Bone marrow (tissue), 2 donors: ENCODE data around the gene UACA.
"Not testable (repeated sequence)": the region's sequence is repeated elsewhere in the genome, so short reads cannot be mapped to it uniquely, and the experiment has no call there.

Source experiments
- DNase-seq, 2 donors: peaks; one replicate each; lab custom pipeline; 2025; lab: John Stamatoyannopoulos, UW

UACA gene

DNA sequence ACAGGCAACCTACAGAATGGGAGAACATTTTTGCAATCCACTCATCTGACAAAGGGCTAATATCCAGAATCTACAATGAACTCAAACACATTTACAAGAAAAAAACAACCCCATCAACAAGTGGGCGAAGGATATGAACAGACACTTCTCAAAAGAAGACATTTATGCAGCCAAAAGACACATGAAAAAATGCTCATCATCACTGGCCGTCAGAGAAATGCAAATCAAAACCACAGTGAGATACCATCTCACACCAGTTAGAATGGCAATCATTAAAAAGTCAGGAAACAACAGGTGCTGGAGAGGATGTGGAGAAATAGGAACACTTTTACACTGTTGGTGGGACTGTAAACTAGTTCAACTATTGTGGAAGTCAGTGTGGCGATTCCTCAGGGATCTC lies 100.3 kb downstream of the UACA start:
- DNase-seq = not testable (repeated sequence)

DNA sequence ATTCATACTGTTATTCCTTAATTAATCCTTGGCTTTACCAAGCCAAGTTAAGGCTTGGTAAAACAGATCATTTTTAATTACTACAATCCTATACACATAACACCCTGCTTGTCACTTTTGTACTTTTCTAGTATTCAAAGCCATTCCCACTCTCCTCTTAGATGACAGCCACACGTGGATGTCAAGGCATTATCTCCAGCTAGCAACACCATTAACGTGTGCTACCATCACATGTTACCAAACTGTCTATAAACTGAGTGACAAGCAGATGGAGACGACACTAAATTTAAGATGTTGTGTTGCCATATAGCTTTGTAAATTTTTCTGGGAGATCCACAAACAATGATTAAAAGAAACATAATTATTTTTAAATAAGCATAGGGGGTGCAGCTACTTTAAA lies 103.7 kb downstream of the UACA start:
- DNase-seq = no peak

DNA sequence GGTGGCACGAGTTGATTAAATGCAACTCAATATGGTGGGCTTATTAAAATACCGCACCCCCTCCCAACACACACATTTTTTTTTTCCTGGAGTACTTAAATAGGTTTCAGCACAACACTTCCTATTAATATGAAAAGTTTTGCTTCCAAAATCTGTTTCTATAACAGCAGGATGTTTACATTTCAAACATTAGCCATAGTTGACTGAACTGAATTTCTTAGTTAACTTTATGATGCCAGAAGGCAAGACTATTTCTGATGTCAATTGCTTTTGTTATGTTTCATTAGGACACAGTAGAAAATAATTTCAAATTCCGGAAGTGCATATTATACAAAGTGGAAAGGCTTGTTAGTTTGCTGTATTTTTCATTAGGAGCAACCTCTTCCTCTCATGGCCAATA lies 104.7 kb downstream of the UACA start:
- DNase-seq = no peak

DNA sequence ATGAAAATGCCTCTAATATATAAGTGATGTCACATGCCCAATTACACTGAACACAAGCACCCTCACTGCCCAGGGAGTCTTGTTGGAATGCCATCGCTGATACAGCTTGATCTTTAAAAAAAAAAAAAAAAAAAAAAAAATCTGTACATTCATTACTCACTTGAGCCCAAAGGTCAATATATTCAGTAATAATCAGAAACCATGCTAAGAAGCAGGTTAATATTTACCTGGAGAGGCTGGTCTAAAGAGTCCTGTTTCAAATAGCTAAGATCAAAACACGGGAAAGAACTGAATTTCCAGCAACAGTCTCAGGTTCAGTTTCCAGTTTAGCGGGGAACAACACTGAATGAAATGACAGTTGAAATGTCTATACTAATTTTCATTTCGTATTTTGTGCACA lies 109.9 kb downstream of the UACA start:
- DNase-seq = no peak

DNA sequence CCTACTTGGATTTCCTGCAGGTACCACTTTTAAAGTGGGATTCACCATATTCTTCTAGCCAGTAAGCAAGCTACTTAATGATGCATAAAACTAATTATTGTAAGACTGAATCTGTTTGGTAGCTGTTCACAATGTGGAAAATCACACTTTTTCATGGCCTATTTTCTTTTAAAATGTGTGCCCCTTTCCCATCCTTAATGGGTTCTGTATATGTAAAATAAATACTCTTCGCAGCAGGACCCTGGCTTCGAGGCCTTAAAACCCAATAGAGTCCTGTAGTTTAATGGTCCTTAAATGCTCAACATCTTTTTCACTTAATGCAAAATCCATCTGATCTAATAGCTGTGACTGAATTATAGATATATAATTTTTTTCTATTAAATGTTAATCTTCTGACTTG lies 111.0 kb downstream of the UACA start:
- no peak for DNase-seq

DNA sequence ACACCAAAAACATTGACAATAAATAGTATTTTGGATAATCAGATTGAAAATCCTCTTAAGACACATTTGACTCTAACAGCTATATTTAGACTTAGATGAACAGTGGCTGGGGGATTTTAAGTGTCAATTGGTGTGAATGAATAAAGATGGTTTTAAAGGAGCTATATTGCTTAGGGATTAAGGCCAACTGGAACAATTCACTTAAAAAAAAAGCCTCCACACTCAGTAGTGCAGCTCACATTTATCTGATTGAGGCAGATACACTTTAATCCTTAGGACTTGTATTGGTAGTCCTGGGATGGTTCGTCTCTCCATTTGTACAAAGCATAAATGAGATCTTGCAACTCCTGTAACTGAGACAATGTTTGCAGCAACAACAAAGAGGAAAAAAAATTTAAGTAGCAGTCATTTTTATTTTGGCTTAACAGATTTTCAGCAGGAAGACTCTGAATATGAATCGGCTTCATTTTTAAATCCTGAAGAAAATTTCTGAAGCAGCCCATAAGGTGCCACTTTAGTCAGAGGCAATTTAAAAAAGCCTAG lies 112.0 kb downstream of the UACA start:
- DNase-seq = no peak

DNA sequence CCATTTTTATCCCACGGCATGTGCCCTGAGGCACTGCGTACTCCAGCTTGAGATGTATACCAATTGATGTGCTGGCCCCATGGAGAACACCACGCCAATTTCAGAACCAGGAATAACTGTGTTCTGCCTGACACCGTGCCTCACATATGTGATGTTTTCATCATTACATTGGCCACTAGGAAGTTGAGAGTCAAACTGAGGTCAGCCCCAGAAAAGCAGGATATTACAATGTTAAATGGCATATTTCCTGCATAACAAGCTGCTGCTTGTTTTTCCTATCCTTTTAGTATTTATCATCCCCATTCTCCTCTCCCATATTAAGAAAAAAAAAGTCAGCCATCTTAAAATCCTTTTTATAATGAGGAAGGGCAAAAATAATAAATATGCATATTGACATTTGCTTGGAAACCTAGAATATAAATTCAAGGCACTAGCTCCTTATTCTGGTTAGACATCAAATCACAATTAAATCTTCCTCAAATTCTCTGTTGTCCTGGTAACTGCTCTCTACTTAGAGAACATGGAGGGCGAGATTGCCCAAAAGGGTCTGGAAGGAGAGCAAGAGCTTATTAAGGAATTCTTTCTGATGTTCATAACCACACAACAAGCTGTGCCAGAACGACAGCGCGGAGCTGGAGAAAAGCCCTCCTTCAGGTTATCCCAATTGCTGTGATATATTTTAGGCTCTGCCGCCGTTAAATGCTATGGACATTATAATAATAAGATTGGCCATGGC lies 112.6 kb downstream of the UACA start:
- no peak for DNase-seq

DNA sequence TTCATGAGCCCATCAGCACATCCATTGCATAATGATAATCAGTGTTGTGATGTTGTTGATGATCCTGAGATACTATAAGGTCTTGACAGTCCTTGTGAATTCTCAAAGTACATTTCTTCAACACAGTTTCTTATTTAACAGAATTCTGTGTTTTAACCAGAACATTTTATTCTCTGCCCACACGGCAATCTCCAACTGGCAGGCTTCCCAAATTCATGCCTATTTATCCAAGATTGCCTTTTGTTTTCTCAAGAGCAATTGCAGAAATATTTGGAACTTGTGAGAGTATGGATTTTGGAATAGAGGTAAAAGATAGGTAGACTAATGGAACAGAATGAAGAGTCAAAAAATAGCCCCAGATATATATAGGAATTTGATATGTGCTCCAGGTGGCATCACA lies 116.0 kb downstream of the UACA start:
- no peak for DNase-seq

DNA sequence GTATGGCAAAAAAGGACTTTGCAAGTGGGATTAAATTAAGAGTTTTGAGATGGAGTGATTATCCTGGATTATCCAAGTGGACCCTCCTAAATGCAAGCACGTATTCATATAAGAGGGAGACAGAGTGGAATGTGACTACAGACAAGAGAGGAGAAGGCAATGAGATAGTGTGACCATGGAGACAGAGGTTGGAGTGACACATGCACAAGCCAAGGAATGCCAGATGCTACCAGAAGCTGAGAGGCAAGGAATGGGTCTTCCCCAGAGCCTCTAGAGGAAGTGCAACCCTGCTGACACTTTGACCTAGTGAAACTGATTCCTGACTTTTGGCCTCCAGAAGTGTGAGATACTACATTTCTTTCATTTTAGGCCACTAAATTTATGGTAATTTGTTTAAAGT lies 117.2 kb downstream of the UACA start:
- no peak for DNase-seq

DNA sequence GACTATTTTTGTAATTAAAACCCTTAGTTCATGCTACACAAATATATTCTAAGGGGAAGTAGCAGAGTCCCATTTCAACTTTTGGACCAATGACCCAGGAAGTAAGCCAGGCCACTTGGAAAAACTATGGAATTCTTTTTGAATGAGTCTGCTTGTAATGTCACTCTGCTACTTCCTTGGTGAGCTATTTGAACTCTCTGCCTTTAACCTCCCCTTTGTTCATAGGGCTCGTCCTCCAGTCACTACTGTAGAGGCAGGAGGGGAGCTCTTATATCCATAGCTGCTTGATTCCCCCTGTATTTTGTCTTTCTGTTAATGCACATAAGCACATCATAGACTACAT lies 119.6 kb downstream of the UACA start:
- DNase-seq = no peak

DNA sequence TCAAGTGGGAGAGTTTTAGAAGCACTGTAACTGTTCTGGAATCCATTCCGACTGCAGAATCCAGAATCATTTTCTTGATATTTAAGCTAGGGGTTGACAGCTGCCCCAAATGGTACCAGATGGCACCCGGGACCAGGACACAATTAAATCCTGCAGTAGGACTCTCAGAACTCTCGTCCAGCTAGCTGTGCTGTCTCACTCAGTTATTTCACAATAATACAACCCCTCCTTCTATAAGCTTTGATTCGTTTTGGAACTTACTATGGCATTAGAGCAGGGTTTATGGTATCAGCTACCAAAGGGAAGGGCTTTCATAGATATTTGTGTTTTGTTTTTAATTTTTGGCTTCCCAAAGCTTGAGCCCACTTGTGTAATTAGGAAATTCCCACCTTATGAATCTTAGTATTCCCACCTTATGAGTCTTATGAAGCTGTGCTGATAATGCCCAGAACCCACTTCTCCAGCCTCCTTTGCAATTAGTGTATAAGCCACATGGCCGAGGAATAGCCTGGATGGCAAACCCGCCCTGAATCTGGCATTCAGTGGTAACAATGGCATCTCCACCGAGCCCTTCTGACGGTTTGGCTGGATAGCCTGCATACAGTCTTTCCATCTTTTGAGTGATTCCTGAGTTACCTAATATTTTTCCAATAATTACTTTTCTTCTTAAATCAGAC lies 120.1 kb downstream of the UACA start:
- DNase-seq = no peak

DNA sequence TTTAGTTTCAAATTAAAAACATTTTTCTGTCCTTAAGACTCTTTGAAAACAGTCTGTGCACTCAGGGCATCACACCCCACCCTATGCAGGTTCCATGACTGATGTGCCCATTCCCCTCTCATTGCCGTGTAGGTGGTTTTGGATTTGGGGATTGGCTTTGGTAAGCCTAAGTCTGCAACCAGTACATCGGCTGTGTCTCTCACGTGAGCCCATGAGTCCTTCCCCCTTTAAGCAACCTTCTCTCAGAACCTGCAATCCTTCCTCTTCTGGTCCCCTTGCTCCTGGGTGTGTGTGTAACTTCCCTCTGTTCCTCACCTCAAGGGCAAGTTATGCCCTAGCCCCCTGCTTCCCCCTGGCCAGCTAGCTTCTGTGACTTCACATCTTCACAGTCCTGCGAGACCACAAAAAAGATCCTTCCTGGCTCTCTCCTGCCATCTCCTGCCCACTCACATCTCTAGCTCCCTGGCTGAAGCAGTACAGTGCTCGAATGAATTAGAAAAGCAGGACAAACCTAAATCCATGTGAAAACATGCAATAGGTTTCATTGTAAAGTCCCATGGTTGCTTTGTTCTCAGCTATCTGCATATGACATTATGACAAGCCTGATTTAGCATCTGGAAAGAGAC lies 126.7 kb downstream of the UACA start:
- DNase-seq = no peak

DNA sequence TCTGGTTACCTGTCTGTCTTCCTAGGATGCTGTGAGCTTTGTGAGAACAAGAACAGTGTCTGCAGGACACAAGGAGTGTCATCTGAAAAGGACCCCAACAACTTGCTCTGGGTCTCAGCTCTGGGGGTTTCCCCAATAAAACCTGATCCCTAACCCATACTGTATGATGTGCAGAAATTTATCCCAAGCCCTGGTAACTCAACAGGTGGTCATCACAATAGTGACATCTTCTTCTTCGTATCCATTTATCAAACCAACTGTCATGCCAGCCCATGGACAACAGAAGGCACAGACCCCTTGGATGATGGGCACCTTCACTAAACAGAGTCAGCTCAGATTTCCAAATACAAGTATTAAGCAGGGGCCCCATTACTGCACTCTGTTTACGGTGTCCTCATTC lies 127.5 kb downstream of the UACA start:
- DNase-seq = no peak

DNA sequence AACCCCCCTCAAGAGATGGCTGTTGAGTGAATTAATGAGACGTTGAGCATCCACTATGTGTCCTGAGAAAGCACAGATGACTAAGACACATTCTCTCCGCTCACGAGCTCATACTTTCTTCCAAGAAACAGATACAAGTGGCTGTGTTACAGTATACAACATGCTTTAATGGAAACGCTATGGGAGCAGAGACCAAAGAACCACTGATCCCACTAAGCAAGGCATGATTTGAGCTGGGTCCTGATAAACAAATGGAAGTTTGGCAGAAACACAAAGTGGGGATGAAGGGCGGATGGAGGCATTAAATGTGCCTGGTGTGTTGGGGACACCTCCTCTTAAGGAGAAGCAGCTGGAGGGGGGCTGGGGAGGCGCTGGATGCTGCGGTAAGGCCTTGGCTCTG lies 129.4 kb downstream of the UACA start:
- DNase-seq = no peak

DNA sequence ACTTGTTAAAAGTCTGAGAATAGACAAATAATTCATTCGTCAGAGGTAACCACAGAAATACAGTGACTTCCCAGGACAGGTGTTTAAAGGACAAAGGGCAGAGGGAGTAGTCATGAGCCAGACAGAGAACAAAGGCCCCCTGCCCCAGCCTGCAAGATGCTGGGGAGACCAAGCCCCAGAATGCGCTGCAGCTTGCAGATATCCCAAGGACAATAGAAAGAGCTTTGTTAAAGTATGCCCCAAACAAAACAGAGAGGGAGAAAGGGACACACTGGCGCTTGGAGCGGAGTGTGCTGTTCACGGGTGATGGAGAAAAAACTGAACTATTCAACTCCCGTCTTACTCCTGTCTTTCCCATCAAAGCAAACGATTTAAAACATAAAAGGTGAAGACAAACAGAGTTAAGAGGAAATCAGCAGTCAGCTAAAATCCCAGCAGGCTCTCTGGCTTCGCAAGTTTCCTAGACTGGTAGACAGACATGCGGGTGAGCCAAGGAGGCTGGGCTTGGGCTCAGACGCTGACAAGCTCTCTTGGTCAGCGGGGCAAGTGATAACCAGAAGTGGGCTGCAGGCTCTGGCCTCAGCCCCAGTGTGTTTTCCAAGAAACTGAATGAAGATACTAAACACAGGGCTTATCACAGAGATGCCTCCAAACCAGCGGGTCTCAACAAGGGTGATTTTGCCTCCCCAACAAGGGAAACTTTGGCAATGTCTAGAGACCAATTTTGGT lies 130.1 kb downstream of the UACA start:
- DNase-seq = no peak

DNA sequence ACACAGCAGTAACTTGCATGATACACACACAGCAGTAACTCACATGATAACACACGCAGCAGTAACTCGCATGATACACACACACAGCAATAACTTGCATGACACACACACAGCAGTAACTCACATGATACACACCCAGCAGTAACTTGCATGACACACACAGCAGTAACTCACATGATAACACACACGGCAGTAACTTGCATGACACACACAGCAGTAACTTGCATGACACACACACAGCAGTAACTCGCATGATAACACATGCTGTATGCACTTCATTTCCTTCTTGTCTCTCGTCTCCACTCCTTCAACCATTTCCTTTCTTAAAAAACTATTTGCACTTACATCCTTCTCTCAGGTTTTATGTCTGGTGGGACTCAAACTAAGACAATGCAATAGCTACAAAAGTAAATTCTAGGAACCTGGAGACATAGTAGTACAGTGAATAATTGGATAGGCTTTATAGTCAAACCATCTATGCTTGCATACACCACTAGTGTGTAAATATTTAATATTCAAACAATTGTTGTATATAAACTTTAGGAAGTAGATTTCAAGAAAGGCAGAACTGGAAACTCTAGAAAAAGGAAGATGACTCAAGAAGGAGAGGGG lies 130.8 kb downstream of the UACA start:
- DNase-seq = no peak

DNA sequence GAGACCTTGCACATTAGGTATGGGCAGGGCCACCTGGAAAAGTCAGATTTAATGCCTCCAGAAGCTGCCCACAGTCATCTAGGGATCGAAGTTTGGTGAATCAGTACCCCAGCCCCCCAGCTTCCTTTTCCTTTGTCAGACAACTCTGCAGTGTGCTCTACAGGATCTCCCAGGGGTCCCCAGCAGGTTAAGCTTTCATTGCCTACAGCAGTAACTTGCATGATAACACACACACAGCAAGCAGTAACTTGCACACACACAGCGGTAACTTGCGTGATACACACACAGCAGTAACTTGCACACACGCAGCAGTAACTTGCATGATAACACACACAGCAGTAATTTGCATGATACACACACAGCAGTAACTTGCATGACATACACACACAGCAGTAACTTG lies 131.3 kb downstream of the UACA start:
- no peak for DNase-seq

DNA sequence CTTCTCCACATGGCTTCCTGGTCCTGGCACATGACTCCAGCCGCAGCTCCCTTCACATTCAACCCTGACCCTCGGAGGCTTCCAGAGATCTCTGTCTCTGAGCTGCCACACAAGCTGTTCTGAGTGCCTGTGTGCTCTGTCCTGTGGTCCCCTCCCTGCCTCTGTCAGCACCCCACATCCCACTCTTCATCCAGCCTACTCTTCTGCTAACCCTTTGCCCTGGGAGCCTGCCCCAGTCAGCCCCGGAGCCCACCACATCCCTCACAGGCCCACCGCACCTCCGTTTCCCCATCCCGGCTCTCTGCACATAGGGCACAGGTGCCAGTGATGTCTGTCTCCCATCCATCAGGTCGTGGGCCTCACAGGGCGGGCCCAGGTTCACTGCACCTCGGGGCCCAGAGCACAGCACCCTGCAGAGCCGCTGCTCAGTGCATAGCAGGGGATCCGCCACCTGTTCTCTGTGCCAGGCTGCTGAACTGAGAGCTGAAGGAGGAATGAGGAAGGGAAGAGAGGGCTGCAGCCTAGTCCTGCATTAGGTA lies 133.6 kb downstream of the UACA start:
- no peak for DNase-seq

DNA sequence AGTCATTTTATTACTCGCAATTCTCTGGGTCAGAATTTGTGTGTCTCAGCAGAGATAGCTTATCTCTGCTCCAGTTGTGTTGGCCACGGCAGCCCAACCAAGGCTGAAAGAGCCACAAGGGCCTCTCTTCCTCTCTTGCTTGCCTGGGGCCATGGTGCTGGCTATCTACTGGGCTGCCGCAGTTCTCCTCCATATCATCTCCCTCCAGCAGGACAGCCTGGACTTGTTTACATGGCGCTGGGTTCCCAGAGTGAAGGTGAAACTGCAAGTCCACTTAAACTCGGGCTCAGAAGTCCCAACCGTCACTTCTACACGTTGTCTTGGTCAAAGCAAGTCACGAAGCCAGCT lies 134.8 kb downstream of the UACA start:
- no peak for DNase-seq

DNA sequence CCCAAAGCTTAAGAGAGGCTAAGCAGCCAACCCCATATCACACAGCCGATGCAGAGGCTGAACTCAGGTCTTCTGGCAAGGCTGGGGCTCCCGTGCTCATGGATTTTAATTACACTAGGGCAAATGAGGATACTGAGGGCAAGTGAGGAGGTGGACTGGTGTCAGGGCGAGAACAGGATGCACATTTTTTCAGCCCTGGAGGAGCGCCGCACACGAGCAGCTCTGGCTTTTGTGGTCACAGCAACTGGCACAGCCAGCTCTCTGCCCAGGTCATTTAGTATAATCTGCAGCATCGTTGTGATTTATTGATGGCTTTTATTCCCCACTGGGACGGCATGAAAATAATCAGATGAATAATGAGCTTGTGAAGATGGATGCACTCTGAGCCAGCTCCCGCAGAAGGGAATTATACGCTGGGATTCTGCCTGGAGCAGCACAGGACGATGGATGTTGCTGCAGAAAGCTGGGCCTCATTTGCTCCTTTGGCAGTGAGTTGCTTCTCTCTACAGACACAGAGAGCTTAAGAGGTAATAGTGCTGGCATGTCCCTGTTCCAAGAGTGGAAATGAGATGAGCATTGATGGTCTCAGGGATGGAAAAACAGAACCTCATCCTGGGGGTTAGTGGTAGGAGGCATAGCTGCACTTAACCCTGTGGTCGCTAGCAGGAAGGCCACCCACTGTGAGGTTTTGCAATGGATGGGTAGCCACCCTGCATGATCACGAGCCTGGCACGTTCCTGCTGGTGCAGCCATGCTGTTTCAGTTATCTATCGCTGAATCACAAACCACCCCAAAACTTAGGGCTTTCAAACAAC lies 135.4 kb downstream of the UACA start:
- DNase-seq = no peak

DNA sequence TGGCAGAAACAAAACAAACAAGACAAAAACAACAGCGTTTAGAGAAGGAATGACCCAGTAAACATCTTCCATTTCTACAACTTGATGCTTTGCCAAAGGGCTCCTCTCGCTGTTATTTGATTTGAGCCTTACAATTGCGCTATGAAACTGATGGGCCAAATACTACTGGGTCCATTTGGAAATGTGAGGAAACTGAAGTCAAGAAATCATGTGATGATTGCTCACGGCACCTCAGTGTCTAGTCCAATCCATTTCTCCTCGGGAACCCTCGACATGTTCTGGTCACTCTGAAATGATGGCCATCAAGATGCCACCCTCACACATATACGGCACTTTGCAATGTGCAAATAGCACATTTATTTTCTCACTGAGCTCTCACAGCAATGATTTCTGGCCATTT lies 136.0 kb downstream of the UACA start:
- no peak for DNase-seq
